Ovary (tissue), 3 donors: ENCODE measurements around the gene ATP8B4.

Source experiments
- EP300 ChIP-seq: sonication (generic); formaldehyde crosslinking; IDR thresholded peaks from one replicate; pipeline ENCODE4 v1.6.1; 2017; ENCODE audit warnings: antibody characterized with exemption
- POLR2A ChIP-seq: fragments of 450-650 bp; IDR thresholded peaks from one replicate; pipeline ENCODE4 v1.6.1; 2017; ENCODE audit warnings: antibody characterized with exemption, mild to moderate bottlenecking, moderate library complexity
- TF ChIP-seq, protein P1 (sequence below), 3 donors: fragments of 450-650 bp in 2 of 3; fragments of 200-600 bp in 1 of 3; IDR thresholded peaks; one replicate each; pipeline versions ENCODE4 v1.5.1 to v1.8.0; 2016 to 2022; ENCODE audit warnings: antibody characterized with exemption in 3 of 3, mild to moderate bottlenecking in 1 of 3
- donor health status: DM: no; HTN: no; CAD: no.

DNA sequence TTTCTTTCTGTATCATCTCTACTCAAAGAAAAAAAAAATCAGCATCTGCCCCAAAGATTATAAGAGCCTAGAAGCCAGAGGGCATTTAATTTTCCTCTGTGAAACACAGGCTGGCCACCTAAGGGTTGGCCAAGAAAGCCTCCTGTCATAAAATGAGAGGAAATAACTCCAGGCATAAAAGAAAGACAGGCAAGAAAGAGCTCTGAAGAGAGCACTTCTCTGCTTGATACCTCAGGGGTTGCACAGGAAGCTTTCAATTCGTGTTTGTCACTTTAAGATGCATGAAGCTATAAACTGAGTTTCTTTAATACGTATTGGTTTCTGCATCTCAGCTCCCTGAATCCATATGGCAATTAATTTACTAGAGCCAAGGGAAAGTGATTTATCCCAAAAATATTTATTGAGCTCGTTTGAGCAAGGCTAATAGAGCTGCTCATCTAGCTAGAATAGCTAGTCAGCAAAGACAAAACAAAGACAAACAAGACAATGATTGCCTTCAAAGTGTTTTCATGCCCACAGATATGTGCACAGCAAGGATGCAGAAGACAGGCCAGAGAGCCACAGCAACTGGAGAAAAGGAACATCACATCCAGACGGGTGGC is 35.5 kb downstream of the ATP8B4 start:
- TF ChIP-seq POLR2A (no peak), EP300 (no peak)
- TF ChIP-seq, protein P1, sequence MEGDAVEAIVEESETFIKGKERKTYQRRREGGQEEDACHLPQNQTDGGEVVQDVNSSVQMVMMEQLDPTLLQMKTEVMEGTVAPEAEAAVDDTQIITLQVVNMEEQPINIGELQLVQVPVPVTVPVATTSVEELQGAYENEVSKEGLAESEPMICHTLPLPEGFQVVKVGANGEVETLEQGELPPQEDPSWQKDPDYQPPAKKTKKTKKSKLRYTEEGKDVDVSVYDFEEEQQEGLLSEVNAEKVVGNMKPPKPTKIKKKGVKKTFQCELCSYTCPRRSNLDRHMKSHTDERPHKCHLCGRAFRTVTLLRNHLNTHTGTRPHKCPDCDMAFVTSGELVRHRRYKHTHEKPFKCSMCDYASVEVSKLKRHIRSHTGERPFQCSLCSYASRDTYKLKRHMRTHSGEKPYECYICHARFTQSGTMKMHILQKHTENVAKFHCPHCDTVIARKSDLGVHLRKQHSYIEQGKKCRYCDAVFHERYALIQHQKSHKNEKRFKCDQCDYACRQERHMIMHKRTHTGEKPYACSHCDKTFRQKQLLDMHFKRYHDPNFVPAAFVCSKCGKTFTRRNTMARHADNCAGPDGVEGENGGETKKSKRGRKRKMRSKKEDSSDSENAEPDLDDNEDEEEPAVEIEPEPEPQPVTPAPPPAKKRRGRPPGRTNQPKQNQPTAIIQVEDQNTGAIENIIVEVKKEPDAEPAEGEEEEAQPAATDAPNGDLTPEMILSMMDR (IDR thresholded peaks at IDR 0.05), result no peak
